ENCODE results near the gene NRM. TPM values are rescaled to one million over a fixed set of nuclear protein-coding genes. Genes with fewer than 3 reads are reported as not detected.

Gene NRM
- total and polyA plus RNA-seq, 2 of the 13 experiments (the other 11 are each of a cell fraction or from before 2014, with no cell fraction given) = 12.5 to 16.0 TPM

DNA sequence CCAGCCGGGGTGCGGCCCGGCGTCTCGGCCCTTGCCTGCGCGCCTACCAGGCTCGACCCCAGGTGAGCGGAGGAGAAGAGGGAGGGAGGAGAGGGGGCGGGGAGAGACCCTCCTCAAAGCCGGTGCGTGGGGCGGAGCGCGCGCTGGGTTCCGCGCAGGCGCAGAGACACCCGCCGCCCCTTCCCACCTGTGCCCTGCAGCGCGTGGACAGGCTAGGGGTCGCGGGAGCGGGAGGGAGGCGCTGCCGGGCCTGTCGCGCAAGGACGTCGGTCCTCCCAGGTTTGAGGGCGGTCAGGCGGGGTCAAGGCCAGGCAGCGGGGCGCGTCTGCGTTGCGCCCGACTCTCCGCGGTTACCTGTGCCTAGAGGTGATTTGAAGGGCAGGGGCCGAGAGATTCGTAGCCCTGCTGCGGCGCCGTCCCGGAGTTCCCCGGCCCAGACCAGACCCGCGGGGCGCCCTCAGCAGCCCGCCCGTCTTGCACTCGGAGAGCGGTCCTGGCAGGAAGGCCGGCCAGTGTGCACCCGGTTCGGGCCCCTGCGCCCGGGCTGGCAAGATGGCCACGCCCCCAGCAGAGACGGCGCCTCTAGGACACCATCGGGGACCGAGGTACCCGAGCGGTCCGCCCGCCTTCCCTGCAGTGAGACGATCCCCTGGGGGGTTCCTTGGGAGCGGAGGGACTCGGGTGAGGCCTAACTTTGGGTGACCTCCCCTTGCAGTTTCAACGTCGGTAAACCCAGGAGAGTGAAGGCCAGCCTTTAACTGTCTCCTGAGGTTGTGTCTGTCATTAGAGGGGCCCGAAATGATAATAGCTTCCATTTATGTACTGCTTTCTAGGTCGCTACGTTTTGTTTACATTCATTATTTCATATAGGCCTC lies 43.3 kb downstream of the NRM start (continued):
- TF ChIP-seq, protein P1, sequence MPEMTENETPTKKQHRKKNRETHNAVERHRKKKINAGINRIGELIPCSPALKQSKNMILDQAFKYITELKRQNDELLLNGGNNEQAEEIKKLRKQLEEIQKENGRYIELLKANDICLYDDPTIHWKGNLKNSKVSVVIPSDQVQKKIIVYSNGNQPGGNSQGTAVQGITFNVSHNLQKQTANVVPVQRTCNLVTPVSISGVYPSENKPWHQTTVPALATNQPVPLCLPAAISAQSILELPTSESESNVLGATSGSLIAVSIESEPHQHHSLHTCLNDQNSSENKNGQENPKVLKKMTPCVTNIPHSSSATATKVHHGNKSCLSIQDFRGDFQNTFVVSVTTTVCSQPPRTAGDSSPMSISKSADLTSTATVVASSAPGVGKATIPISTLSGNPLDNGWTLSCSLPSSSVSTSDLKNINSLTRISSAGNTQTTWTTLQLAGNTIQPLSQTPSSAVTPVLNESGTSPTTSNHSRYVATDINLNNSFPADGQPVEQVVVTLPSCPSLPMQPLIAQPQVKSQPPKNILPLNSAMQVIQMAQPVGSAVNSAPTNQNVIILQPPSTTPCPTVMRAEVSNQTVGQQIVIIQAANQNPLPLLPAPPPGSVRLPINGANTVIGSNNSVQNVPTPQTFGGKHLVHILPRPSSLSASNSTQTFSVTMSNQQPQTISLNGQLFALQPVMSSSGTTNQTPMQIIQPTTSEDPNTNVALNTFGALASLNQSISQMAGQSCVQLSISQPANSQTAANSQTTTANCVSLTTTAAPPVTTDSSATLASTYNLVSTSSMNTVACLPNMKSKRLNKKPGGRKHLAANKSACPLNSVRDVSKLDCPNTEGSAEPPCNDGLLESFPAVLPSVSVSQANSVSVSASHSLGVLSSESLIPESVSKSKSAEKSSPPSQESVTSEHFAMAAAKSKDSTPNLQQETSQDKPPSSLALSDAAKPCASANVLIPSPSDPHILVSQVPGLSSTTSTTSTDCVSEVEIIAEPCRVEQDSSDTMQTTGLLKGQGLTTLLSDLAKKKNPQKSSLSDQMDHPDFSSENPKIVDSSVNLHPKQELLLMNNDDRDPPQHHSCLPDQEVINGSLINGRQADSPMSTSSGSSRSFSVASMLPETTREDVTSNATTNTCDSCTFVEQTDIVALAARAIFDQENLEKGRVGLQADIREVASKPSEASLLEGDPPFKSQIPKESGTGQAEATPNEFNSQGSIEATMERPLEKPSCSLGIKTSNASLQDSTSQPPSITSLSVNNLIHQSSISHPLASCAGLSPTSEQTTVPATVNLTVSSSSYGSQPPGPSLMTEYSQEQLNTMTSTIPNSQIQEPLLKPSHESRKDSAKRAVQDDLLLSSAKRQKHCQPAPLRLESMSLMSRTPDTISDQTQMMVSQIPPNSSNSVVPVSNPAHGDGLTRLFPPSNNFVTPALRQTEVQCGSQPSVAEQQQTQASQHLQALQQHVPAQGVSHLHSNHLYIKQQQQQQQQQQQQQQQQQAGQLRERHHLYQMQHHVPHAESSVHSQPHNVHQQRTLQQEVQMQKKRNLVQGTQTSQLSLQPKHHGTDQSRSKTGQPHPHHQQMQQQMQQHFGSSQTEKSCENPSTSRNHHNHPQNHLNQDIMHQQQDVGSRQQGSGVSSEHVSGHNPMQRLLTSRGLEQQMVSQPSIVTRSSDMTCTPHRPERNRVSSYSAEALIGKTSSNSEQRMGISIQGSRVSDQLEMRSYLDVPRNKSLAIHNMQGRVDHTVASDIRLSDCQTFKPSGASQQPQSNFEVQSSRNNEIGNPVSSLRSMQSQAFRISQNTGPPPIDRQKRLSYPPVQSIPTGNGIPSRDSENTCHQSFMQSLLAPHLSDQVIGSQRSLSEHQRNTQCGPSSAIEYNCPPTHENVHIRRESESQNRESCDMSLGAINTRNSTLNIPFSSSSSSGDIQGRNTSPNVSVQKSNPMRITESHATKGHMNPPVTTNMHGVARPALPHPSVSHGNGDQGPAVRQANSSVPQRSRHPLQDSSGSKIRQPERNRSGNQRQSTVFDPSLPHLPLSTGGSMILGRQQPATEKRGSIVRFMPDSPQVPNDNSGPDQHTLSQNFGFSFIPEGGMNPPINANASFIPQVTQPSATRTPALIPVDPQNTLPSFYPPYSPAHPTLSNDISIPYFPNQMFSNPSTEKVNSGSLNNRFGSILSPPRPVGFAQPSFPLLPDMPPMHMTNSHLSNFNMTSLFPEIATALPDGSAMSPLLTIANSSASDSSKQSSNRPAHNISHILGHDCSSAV (CRISPR knock-in tag; IDR thresholded peaks at IDR 0.05; ENCODE audit: borderline replicate concordance) = peak; percentile 30; the same call in 1 of the 2 replicates
- peak; percentile 93 for TF ChIP-seq HOXA3 (CRISPR knock-in tag; IDR thresholded peaks at IDR 0.05)
- peak; percentile 98 for TF ChIP-seq HNRNPK (IDR thresholded peaks at IDR 0.05; ENCODE audit: low read depth, low read length, poor library complexity, severe bottlenecking)
- peak; percentile 95; the same call in 1 of the 2 replicates for TF ChIP-seq NFATC3 (CRISPR knock-in tag; IDR thresholded peaks at IDR 0.05)
- TF ChIP-seq PRMT3 (CRISPR knock-in tag; IDR thresholded peaks at IDR 0.05; ENCODE audit: borderline replicate concordance, low read depth) = 0 out of 2 replicates have a peak, but pooled peaks have one; percentile 66
- no peak for TF ChIP-seq HNRNPL (IDR thresholded peaks at IDR 0.05; ENCODE audit: low read depth, low read length)
- peak; percentile 98 for TF ChIP-seq NRL (CRISPR knock-in tag; IDR thresholded peaks at IDR 0.05; ENCODE audit: borderline replicate concordance)
- peak; percentile 97 for TF ChIP-seq SMAD1 (CRISPR knock-in tag; IDR thresholded peaks at IDR 0.05; ENCODE audit: borderline replicate concordance, low read depth)
- TF ChIP-seq, protein P2, sequence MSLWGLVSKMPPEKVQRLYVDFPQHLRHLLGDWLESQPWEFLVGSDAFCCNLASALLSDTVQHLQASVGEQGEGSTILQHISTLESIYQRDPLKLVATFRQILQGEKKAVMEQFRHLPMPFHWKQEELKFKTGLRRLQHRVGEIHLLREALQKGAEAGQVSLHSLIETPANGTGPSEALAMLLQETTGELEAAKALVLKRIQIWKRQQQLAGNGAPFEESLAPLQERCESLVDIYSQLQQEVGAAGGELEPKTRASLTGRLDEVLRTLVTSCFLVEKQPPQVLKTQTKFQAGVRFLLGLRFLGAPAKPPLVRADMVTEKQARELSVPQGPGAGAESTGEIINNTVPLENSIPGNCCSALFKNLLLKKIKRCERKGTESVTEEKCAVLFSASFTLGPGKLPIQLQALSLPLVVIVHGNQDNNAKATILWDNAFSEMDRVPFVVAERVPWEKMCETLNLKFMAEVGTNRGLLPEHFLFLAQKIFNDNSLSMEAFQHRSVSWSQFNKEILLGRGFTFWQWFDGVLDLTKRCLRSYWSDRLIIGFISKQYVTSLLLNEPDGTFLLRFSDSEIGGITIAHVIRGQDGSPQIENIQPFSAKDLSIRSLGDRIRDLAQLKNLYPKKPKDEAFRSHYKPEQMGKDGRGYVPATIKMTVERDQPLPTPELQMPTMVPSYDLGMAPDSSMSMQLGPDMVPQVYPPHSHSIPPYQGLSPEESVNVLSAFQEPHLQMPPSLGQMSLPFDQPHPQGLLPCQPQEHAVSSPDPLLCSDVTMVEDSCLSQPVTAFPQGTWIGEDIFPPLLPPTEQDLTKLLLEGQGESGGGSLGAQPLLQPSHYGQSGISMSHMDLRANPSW (CRISPR knock-in tag; IDR thresholded peaks at IDR 0.05; ENCODE audit: borderline replicate concordance) = peak; percentile 74; the same call in 1 of the 2 replicates
- TF ChIP-seq, protein P3, sequence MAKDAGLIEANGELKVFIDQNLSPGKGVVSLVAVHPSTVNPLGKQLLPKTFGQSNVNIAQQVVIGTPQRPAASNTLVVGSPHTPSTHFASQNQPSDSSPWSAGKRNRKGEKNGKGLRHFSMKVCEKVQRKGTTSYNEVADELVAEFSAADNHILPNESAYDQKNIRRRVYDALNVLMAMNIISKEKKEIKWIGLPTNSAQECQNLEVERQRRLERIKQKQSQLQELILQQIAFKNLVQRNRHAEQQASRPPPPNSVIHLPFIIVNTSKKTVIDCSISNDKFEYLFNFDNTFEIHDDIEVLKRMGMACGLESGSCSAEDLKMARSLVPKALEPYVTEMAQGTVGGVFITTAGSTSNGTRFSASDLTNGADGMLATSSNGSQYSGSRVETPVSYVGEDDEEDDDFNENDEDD (CRISPR knock-in tag; IDR thresholded peaks at IDR 0.05; ENCODE audit: borderline replicate concordance) = peak; percentile 91
- TF ChIP-seq PLRG1 (conservative IDR thresholded peaks at IDR 0.05) = no peak
- TF ChIP-seq, protein P4, sequence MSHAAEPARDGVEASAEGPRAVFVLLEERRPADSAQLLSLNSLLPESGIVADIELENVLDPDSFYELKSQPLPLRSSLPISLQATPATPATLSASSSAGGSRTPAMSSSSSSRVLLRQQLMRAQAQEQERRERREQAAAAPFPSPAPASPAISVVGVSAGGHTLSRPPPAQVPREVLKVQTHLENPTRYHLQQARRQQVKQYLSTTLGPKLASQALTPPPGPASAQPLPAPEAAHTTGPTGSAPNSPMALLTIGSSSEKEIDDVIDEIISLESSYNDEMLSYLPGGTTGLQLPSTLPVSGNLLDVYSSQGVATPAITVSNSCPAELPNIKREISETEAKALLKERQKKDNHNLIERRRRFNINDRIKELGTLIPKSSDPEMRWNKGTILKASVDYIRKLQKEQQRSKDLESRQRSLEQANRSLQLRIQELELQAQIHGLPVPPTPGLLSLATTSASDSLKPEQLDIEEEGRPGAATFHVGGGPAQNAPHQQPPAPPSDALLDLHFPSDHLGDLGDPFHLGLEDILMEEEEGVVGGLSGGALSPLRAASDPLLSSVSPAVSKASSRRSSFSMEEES (CRISPR knock-in tag; IDR thresholded peaks at IDR 0.05) = no peak
- peak; percentile 82 for TF ChIP-seq ZNF777 (CRISPR knock-in tag; IDR thresholded peaks at IDR 0.05)

Data from HepG2 (cell line).